HepG2 (cell line): ENCODE results near the gene GPSM1. TPM values are rescaled to one million over a fixed set of nuclear protein-coding genes. Genes with fewer than 3 reads are reported as not detected.

Experiments used
- FOSL2 ChIP-seq: sonication (generic); formaldehyde crosslinking; IDR thresholded peaks from 2 replicates; pipeline ENCODE4 v1.4.0; 2020; ENCODE audit warnings: missing genetic modification reagents
- GABPA ChIP-seq, 2 experiments: IDR thresholded peaks; 2 replicates each; pipeline ENCODE4 v1.6.1; 2011 to 2016; ENCODE audit warnings: low read depth in 2 of 2, low read length in 1 of 2, missing biosample characterization in 1 of 2, missing genetic modification characterization in 1 of 2
- HNF1B ChIP-seq: sonication (generic); formaldehyde crosslinking; IDR thresholded peaks from 2 replicates; pipeline ENCODE4 v1.5.1; 2020; ENCODE audit warnings: mild to moderate bottlenecking, moderate library complexity, missing genetic modification reagents
- PATZ1 ChIP-seq: sonication (generic); formaldehyde crosslinking; IDR thresholded peaks from 2 replicates; pipeline ENCODE4 v1.4.0; 2020; ENCODE audit warnings: missing genetic modification reagents
- PCBP1 ChIP-seq: fragments of 200-400 bp; formaldehyde crosslinking; IDR thresholded peaks from 2 replicates; pipeline ENCODE4 v1.6.1; 2017; ENCODE audit warnings: mild to moderate bottlenecking, low read depth, low read length, borderline replicate concordance
- TARDBP ChIP-seq: sonication (generic); formaldehyde crosslinking; IDR thresholded peaks from 2 replicates; pipeline ENCODE4 v1.8.0; 2022; ENCODE audit warnings: mild to moderate bottlenecking, missing genetic modification reagents
- ZMYM3 ChIP-seq: sonication (generic); formaldehyde crosslinking; IDR thresholded peaks from 2 replicates; pipeline ENCODE4 v1.5.1; 2020; ENCODE audit warnings: mild to moderate bottlenecking, missing genetic modification reagents
- polyA plus RNA-seq, 8 experiments: library from polyadenylated mRNA; depleted of rRNA in 3 of 8; stranded (reverse) in 7 of 8; unstranded in 1 of 8; fragments of >200 nt; fragmentation: Illumina TruSeq in 4 of 8; extraction: Trizol in 4 of 8; gene quantifications; 2 replicates each; pipeline versions ENCODE4 v1.2.1 to v1.2.3, GENCODE V29; 2011 to 2016; ENCODE audit warnings: low read depth in 4 of 8, missing spikeins in 1 of 8, mixed read lengths in 1 of 8; ENCODE audit not compliant: insufficient read depth in 1 of 8
- total RNA-seq, 5 experiments: library from RNA; depleted of rRNA; stranded (reverse); fragments of >200 nt; fragmentation: Illumina TruSeq; extraction: Trizol; gene quantifications; 2 replicates each; pipeline ENCODE4 v1.2.3, GENCODE V29; 2016; ENCODE audit warnings: low read depth in 1 of 5

GPSM1 gene
- total and polyA plus RNA-seq, 2 of the 13 experiments (the other 11 are each of a cell fraction or from before 2014, with no cell fraction given) = 1.0 to 2.4 TPM

GRCh38 chr9:136311051-136312008, 16.0 kb upstream of the GPSM1 start (continued):
- no peak for TF ChIP-seq TARDBP (CRISPR knock-in tag)
- no peak for TF ChIP-seq GABPA (IDR thresholded peaks at IDR 0.05; ENCODE audit: low read depth, low read length)
- TF ChIP-seq GABPA (CRISPR knock-in tag; IDR thresholded peaks at IDR 0.05; ENCODE audit: low read depth) = peak; percentile 64
- 0 out of 2 replicates have a peak, but pooled peaks have one; percentile 22 for TF ChIP-seq PCBP1
- 0 out of 2 replicates have a peak, but pooled peaks have one; percentile 20 for TF ChIP-seq ZMYM3 (CRISPR knock-in tag)
- peak; percentile 56 for TF ChIP-seq PATZ1
- 0 out of 2 replicates have a peak, but pooled peaks have one; percentile 32 for TF ChIP-seq HNF1B (CRISPR knock-in tag)
- peak; percentile 8; the same call in 1 of the 2 replicates for TF ChIP-seq FOSL2 (CRISPR knock-in tag)
